ENCODE data around the gene LRRC3C.

The LRRC3C gene

GRCh38 chr17:39974433-39974832, 46.9 kb downstream of the LRRC3C start:
- no peak for DNase-seq

GRCh38 chr17:39975801-39976200, 48.3 kb downstream of the LRRC3C start:
- DNase-seq: no peak

- no peak for DNase-seq
Observed at GRCh38 chr17:39979016-39979670, 51.6 kb downstream of the LRRC3C start.

GRCh38 chr17:39979893-39980350, 52.4 kb downstream of the LRRC3C start:
- DNase-seq: peak in 6 of 56 donors; percentile 6 to 56 (median 29)

- peak; percentile 56 to 100 (median 98) for DNase-seq
Observed at GRCh38 chr17:39980351-39981206, 53.0 kb downstream of the LRRC3C start, which contains the start of gene PSMD3. TSS of gene PSMD3 (plus strand) at chr17:39980807. CDS start at chr17:39980971, 164 bp downstream.

DNA sequence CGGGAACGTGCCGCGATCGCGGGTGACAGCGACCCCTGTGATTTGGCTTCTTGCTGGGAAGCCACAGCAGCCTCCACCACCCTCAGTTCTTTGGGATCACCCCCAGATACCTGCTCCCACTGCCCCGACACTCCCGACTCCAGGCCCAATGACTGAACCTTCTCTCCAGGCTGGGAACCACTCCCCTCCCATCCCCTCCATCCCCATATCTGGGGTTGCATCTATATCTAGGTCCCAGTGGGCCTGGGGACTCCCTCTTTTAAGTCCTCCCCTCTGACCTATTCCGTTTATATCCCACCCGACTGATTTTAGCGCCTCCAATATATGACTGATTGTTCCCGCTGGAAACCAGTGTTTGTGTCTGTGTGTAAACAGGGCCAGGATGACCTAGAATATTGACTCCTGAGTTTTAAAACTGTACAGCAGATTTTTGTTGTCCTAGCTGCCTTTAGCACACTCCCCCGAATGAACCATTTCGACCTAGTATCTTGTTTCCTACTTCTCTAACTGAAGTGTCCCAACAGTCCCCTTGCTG, 53.7 kb downstream of the LRRC3C start:
- DNase-seq: peak in 1 of 56 donors; percentile 47

- DNase-seq: no peak
Observed at GRCh38 chr17:39981766-39982375, 54.3 kb downstream of the LRRC3C start.

GRCh38 chr17:39988206-39988810, 60.8 kb downstream of the LRRC3C start:
- no peak for DNase-seq

DNA sequence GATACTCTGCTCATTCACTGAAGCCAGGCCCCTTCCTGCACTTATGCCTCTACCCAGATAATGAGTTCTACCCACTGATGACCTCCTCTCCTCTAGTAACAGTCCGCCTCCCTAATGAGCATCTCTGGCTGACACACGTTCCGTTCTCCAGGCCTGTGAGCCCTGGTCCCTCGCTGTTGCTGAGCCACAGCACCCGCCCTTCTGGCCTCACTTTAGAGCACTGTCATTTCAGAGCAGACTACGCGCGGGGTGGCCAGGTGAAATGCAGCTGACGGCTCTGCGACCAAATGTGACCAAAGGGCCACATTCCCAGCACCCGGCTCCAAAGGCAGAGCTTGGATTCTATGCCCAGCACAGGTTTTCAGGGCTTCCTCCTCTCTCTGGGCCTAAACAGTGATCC, 66.9 kb downstream of the LRRC3C start:
- no peak for DNase-seq

Measured in amygdala (tissue), 56 donors.